Karpas-422 (cell line): ENCODE measurements around the gene HCN4. TPM values are rescaled to one million over a fixed set of nuclear protein-coding genes. Genes with fewer than 3 reads are reported as not detected.

Experiments used
- DNase-seq: peaks from one replicate; pipeline ENCODE4 v3.0.0-alpha.2; 2015
- H2AFZ ChIP-seq: fragments of 200-600 bp; sonication (generic); 2 replicates; pipeline ENCODE4 v1.6.1; 2014; ENCODE audit warnings: antibody characterized with exemption, low read length, mixed read lengths
- H3K27ac ChIP-seq: fragments of 200-600 bp; sonication (generic); 2 replicates; pipeline ENCODE4 v1.5.1; 2014; ENCODE audit warnings: mild to moderate bottlenecking, low read length, moderate library complexity
- H3K27me3 ChIP-seq: fragments of 200-600 bp; sonication (generic); 2 replicates; pipeline ENCODE4 v1.6.1; 2014; ENCODE audit warnings: low read length, mixed read lengths
- H3K36me3 ChIP-seq: fragments of 200-600 bp; sonication (generic); 2 replicates; pipeline ENCODE4 v1.6.1; 2014; ENCODE audit warnings: low read length, mixed read lengths; ENCODE audit not compliant: insufficient read depth
- H3K4me1 ChIP-seq: fragments of 200-600 bp; sonication (generic); 2 replicates; pipeline ENCODE4 v1.6.1; 2014; ENCODE audit warnings: mild to moderate bottlenecking, low read length, mixed read lengths
- H3K4me2 ChIP-seq: fragments of 200-600 bp; sonication (generic); 2 replicates; pipeline ENCODE4 v1.6.1; 2014; ENCODE audit warnings: low read length, low read depth, mild to moderate bottlenecking; ENCODE audit not compliant: poor library complexity, severe bottlenecking
- H3K4me3 ChIP-seq: fragments of 200-600 bp; sonication (generic); 2 replicates; pipeline ENCODE4 v1.5.1; 2014; ENCODE audit warnings: mild to moderate bottlenecking, antibody characterized with exemption, low read length, mixed read lengths
- H3K79me2 ChIP-seq: fragments of 200-600 bp; sonication (generic); 2 replicates; pipeline ENCODE4 v1.6.1; 2014; ENCODE audit warnings: mild to moderate bottlenecking, low read length, mixed read lengths
- H3K9ac ChIP-seq: fragments of 200-600 bp; sonication (generic); 2 replicates; pipeline ENCODE4 v1.6.0; 2014; ENCODE audit warnings: low read length
- H3K9me2 ChIP-seq: fragments of 200-600 bp; sonication (generic), shearing (Covaris generic); replicated peaks from 2 replicates; pipeline ENCODE4 v1.6.0; 2014; ENCODE audit warnings: mild to moderate bottlenecking, low read length, moderate library complexity; ENCODE audit not compliant: insufficient read depth
- H3K9me3 ChIP-seq: fragments of 300-700, 200-600 bp; sonication (generic); 2 replicates; pipeline ENCODE4 v1.6.1; 2014; ENCODE audit warnings: low read length, mixed read lengths
- H4K20me1 ChIP-seq: fragments of 200-600 bp; sonication (generic); 2 replicates; pipeline ENCODE4 v1.6.1; 2014; ENCODE audit warnings: mild to moderate bottlenecking, antibody characterized with exemption, low read length, low read depth; ENCODE audit not compliant: insufficient read depth
- total RNA-seq: library from RNA; depleted of rRNA; stranded (reverse); fragments of >200 nt; shearing (Covaris generic); gene quantifications from 2 replicates; pipeline ENCODE4 v1.2.3, GENCODE V29; 2014; ENCODE audit warnings: low replicate concordance

The HCN4 gene
- total RNA-seq, 1 experiment from 2014 or later: not detected

GRCh38 chr15:73323956-73324355 is 44.8 kb downstream of the HCN4 start:
- no peak for DNase-seq
- H3K9me3 ChIP-seq: no peaks in the 10 kb centered on the region
- no peak overlapping the region for H3K9ac ChIP-seq
- H3K27me3 ChIP-seq: no peaks in the 10 kb centered on the region
- no peak overlapping the region for H2AFZ ChIP-seq
- H3K4me1 ChIP-seq: no peaks in the 10 kb centered on the region
- no peaks in the 10 kb centered on the region for H4K20me1 ChIP-seq
- H3K27ac ChIP-seq: no peak overlapping the region
- H3K4me3 ChIP-seq: no peak overlapping the region
- H3K4me2 ChIP-seq: no peak overlapping the region
- H3K79me2 ChIP-seq: no peaks in the 10 kb centered on the region
- no peaks in the 10 kb centered on the region for H3K36me3 ChIP-seq
- no peaks in the 10 kb centered on the region for H3K9me2 ChIP-seq

- Histone ChIP-seq H3K4me1 (no peaks in the 10 kb centered on the region), H3K36me3 (no peaks in the 10 kb centered on the region), H4K20me1 (no peaks in the 10 kb centered on the region), H2AFZ (no peak overlapping the region), H3K27ac (no peak overlapping the region), H3K9ac (no peak overlapping the region), H3K27me3 (no peaks in the 10 kb centered on the region), H3K9me2 (no peaks in the 10 kb centered on the region), H3K4me2 (no peak overlapping the region), H3K79me2 (no peaks in the 10 kb centered on the region), H3K9me3 (no peaks in the 10 kb centered on the region), H3K4me3 (no peak overlapping the region)
- no peak for DNase-seq
These were observed 45.3 kb downstream of the HCN4 start for GRCh38 chr15:73323374-73323955.

- Histone ChIP-seq H3K27ac (no peak overlapping the region), H3K36me3 (no peaks in the 10 kb centered on the region), H3K4me2 (no peak overlapping the region), H3K9me2 (no peaks in the 10 kb centered on the region), H3K9me3 (no peaks in the 10 kb centered on the region), H3K79me2 (no peaks in the 10 kb centered on the region), H4K20me1 (no peaks in the 10 kb centered on the region), H3K9ac (no peak overlapping the region), H3K27me3 (no peaks in the 10 kb centered on the region), H2AFZ (no peak overlapping the region), H3K4me1 (no peaks in the 10 kb centered on the region), H3K4me3 (no peak overlapping the region)
- no peak for DNase-seq
These were observed 45.9 kb downstream of the HCN4 start for GRCh38 chr15:73322665-73323373.

- Histone ChIP-seq H3K9ac (no peak overlapping the region), H3K27me3 (no peaks in the 10 kb centered on the region), H3K79me2 (no peaks in the 10 kb centered on the region), H4K20me1 (no peaks in the 10 kb centered on the region), H2AFZ (no peak overlapping the region), H3K4me2 (no peak overlapping the region), H3K9me2 (no peaks in the 10 kb centered on the region), H3K4me1 (no peaks in the 10 kb centered on the region), H3K36me3 (no peaks in the 10 kb centered on the region), H3K27ac (no peak overlapping the region), H3K4me3 (no peak overlapping the region), H3K9me3 (no peaks in the 10 kb centered on the region)
- DNase-seq: no peak
These were observed 47.0 kb downstream of the HCN4 start for GRCh38 chr15:73321496-73322450.

- no peak overlapping the region for H3K9ac ChIP-seq
- no peak overlapping the region for H3K27ac ChIP-seq
- no peak overlapping the region for H3K4me2 ChIP-seq
- no peak for DNase-seq
- H3K36me3 ChIP-seq: no peaks in the 10 kb centered on the region
- H3K79me2 ChIP-seq: no peaks in the 10 kb centered on the region
- H3K4me3 ChIP-seq: no peak overlapping the region
- no peaks in the 10 kb centered on the region for H3K9me3 ChIP-seq
- H2AFZ ChIP-seq: no peak overlapping the region
- H3K27me3 ChIP-seq: no peaks in the 10 kb centered on the region
- no peaks in the 10 kb centered on the region for H3K9me2 ChIP-seq
- H3K4me1 ChIP-seq: no peaks in the 10 kb centered on the region
- no peaks in the 10 kb centered on the region for H4K20me1 ChIP-seq
These were observed 48.1 kb downstream of the HCN4 start for GRCh38 chr15:73320619-73321180.

GRCh38 chr15:73319460-73320245 is 49.1 kb downstream of the HCN4 start:
- Histone ChIP-seq H3K4me1 (no peaks in the 10 kb centered on the region), H2AFZ (no peak overlapping the region), H3K9ac (no peak overlapping the region), H4K20me1 (no peaks in the 10 kb centered on the region), H3K27me3 (no peaks in the 10 kb centered on the region), H3K27ac (no peak overlapping the region), H3K4me2 (no peak overlapping the region), H3K36me3 (no peaks in the 10 kb centered on the region), H3K79me2 (no peaks in the 10 kb centered on the region), H3K4me3 (no peak overlapping the region), H3K9me2 (no peaks in the 10 kb centered on the region), H3K9me3 (no peaks in the 10 kb centered on the region)
- DNase-seq: no peak

GRCh38 chr15:73318463-73319351 is 50.1 kb downstream of the HCN4 start:
- no peak overlapping the region for H3K4me2 ChIP-seq
- DNase-seq: peak; percentile 45

More at GRCh38 chr15:73318463-73319351, 50.1 kb downstream of the HCN4 start:
- Histone ChIP-seq H3K9me3 (no peaks in the 10 kb centered on the region), H2AFZ (no peak overlapping the region), H4K20me1 (no peaks in the 10 kb centered on the region), H3K4me3 (no peak overlapping the region), H3K4me1 (no peaks in the 10 kb centered on the region), H3K27ac (no peak overlapping the region), H3K36me3 (no peaks in the 10 kb centered on the region), H3K9ac (no peak overlapping the region), H3K9me2 (no peaks in the 10 kb centered on the region), H3K27me3 (no peaks in the 10 kb centered on the region), H3K79me2 (no peaks in the 10 kb centered on the region)
